ES-I3 (cell line): ENCODE data around the gene USP6NL.
A peak's percentile ranks its signal among the peaks of the same experiment; 100 is the strongest.
"Not testable (repeated sequence)": the region's sequence is repeated elsewhere in the genome, so short reads cannot be mapped to it uniquely, and the experiment has no call there.

Experiments
- H3K36me3 ChIP-seq: 2 replicates; pipeline ENCODE4 v1.6.1; 2013; ENCODE audit warnings: mild to moderate bottlenecking, low read length, control low read depth, moderate library complexity; ENCODE audit not compliant: insufficient read depth
- H3K4me1 ChIP-seq: 2 replicates; pipeline ENCODE4 v1.6.1; 2013; ENCODE audit warnings: mild to moderate bottlenecking, control low read depth, low read length; ENCODE audit not compliant: insufficient read depth
- H3K9ac ChIP-seq: 2 replicates; pipeline ENCODE4 v1.6.1; 2013; ENCODE audit warnings: low read depth, mild to moderate bottlenecking, low read length, moderate library complexity
- H3K9me3 ChIP-seq: 2 replicates; pipeline ENCODE4 v1.6.1; 2013; ENCODE audit warnings: mild to moderate bottlenecking, low read length, moderate library complexity; ENCODE audit not compliant: control insufficient read depth, insufficient read depth

Gene USP6NL

GRCh38 chr10:11631890-11632587, 20.6 kb upstream of the USP6NL start:
- H3K9me3 ChIP-seq: no peaks in the 10 kb centered on the region
- H3K36me3 ChIP-seq: no peaks in the 10 kb centered on the region
- H3K9ac ChIP-seq: no peak overlapping the region
- no peaks in the 10 kb centered on the region for H3K4me1 ChIP-seq

GRCh38 chr10:11631291-11631690, 19.8 kb upstream of the USP6NL start:
- Histone ChIP-seq H3K9ac (no peak overlapping the region), H3K36me3 (no peaks in the 10 kb centered on the region), H3K4me1 (no peaks in the 10 kb centered on the region), H3K9me3 (no peaks in the 10 kb centered on the region)

GRCh38 chr10:11629731-11630130, 18.3 kb upstream of the USP6NL start:
- Histone ChIP-seq H3K9me3 (peaks cover 3% of the 10 kb centered on the region; the same call in 1 of the 2 replicates), H3K36me3 (no peaks in the 10 kb centered on the region), H3K4me1 (no peaks in the 10 kb centered on the region), H3K9ac (no peak overlapping the region)

- not testable (repeated sequence) for H3K9me3 ChIP-seq, H3K4me1 ChIP-seq, H3K9ac ChIP-seq, H3K36me3 ChIP-seq
Observed at GRCh38 chr10:11627941-11628340, 16.5 kb upstream of the USP6NL start.

- Histone ChIP-seq H3K9ac (no peak overlapping the region), H3K9me3 (peaks cover 3% of the 10 kb centered on the region; the same call in 1 of the 2 replicates), H3K36me3 (no peaks in the 10 kb centered on the region), H3K4me1 (no peaks in the 10 kb centered on the region)
Observed at GRCh38 chr10:11626071-11626470, 14.6 kb upstream of the USP6NL start.

- no peaks in the 10 kb centered on the region for H3K36me3 ChIP-seq
- H3K4me1 ChIP-seq: no peaks in the 10 kb centered on the region
- no peak overlapping the region for H3K9ac ChIP-seq
- peaks cover 3% of the 10 kb centered on the region; the same call in 1 of the 2 replicates for H3K9me3 ChIP-seq
Observed at GRCh38 chr10:11625019-11625735, 13.7 kb upstream of the USP6NL start.

- Histone ChIP-seq H3K9me3 (peaks cover 2% of the 10 kb centered on the region; the same call in 1 of the 2 replicates), H3K36me3 (no peaks in the 10 kb centered on the region), H3K9ac (no peak overlapping the region), H3K4me1 (no peaks in the 10 kb centered on the region; the same call in 1 of the 2 replicates)
Observed at GRCh38 chr10:11617233-11617632, 5.8 kb upstream of the USP6NL start.

- no peaks in the 10 kb centered on the region; the same call in 1 of the 2 replicates for H3K4me1 ChIP-seq
- H3K36me3 ChIP-seq: no peaks in the 10 kb centered on the region
- no peak overlapping the region for H3K9ac ChIP-seq
- peaks cover 2% of the 10 kb centered on the region; the same call in 1 of the 2 replicates for H3K9me3 ChIP-seq
Observed at GRCh38 chr10:11616021-11616420, 4.6 kb upstream of the USP6NL start.

- no peak overlapping the region for H3K9ac ChIP-seq
- H3K36me3 ChIP-seq: no peaks in the 10 kb centered on the region
- no peaks in the 10 kb centered on the region; the same call in 1 of the 2 replicates for H3K4me1 ChIP-seq
- H3K9me3 ChIP-seq: peaks cover 2% of the 10 kb centered on the region; the same call in 1 of the 2 replicates
Observed at GRCh38 chr10:11615396-11615795, 3.9 kb upstream of the USP6NL start.

GRCh38 chr10:11612021-11613001, 861 bp upstream of the USP6NL start:
- Histone ChIP-seq H3K4me1 (peaks cover 17% of the 10 kb centered on the region), H3K36me3 (no peaks in the 10 kb centered on the region), H3K9me3 (peaks cover under 1% of the 10 kb centered on the region; the same call in 1 of the 2 replicates), H3K9ac (peak overlapping the region; percentile 78)

GRCh38 chr10:11610826-11611247, 613 bp downstream of the USP6NL start:
- Histone ChIP-seq H3K4me1 (peaks cover 17% of the 10 kb centered on the region), H3K36me3 (no peaks in the 10 kb centered on the region), H3K9ac (peak overlapping the region; percentile 78), H3K9me3 (no peaks in the 10 kb centered on the region)

- no peaks in the 10 kb centered on the region for H3K36me3 ChIP-seq
- peaks cover 17% of the 10 kb centered on the region for H3K4me1 ChIP-seq
- H3K9me3 ChIP-seq: no peaks in the 10 kb centered on the region
- H3K9ac ChIP-seq: peak overlapping the region; percentile 78
Observed at GRCh38 chr10:11610166-11610825, 1.2 kb downstream of the USP6NL start.

GRCh38 chr10:11609492-11610093, 1.9 kb downstream of the USP6NL start:
- H3K9me3 ChIP-seq: no peaks in the 10 kb centered on the region
- no peaks in the 10 kb centered on the region for H3K36me3 ChIP-seq
- H3K9ac ChIP-seq: no peak overlapping the region; the same call in 1 of the 2 replicates
- peaks cover 17% of the 10 kb centered on the region for H3K4me1 ChIP-seq
